Adrenal gland (tissue), 12 donors: ENCODE measurements around the gene IL1A. TPM values are rescaled to one million over a fixed set of nuclear protein-coding genes. Genes with fewer than 3 reads are reported as not detected.

ENCODE experiments used
- DNase-seq, 7 donors: peaks; one replicate each; pipeline ENCODE4 v3.0.0-alpha.2; 2019 to 2020
- H3K27ac ChIP-seq, 5 donors: fragments of 200-600 bp; sonication (generic) in 4 of 5; 1 replicate in 3 of 5; 2 replicates in 2 of 5; pipeline versions ENCODE4 v1.5.1 to v1.8.0; 2016 to 2020; ENCODE audit warnings: mild to moderate bottlenecking in 1 of 5
- H3K27me3 ChIP-seq: fragments of 200-600 bp; 2 replicates; pipeline ENCODE4 v1.8.0; 2021
- H3K36me3 ChIP-seq, 2 donors: fragments of 200-600 bp; replicated peaks in 1 of 2; 1 replicate in 1 of 2; 2 replicates in 1 of 2; pipeline versions ENCODE4 v1.5.1 to v1.8.0; 2018 to 2022
- H3K4me1 ChIP-seq, 2 donors: fragments of 200-600 bp; replicated peaks in 1 of 2; 1 replicate in 1 of 2; 2 replicates in 1 of 2; pipeline versions ENCODE4 v1.5.1 to v1.8.0; 2018 to 2021
- H3K4me3 ChIP-seq, 4 donors: fragments of 200-600 bp; sonication (generic) in 3 of 4; one replicate each; pipeline ENCODE4 v1.5.1; 2016 to 2018
- H3K9me3 ChIP-seq, 3 donors: fragments of 200-600 bp; sonication (generic) in 1 of 3; replicated peaks in 1 of 3; 1 replicate in 2 of 3; 2 replicates in 1 of 3; pipeline versions ENCODE4 v1.5.1 to v1.8.0; 2016 to 2021
- CTCF ChIP-seq, 6 experiments: fragments of 450-650 bp in 4 of 6; fragments of 200-600 bp in 2 of 6; sonication (generic) in 1 of 6; IDR thresholded peaks; 1 replicate in 5 of 6; 2 replicates in 1 of 6; pipeline versions ENCODE4 v1.5.1 to v1.8.0; 2016 to 2021; ENCODE audit warnings: antibody characterized with exemption in 6 of 6, mild to moderate bottlenecking in 2 of 6, moderate library complexity in 1 of 6
- POLR2A ChIP-seq, 2 donors: fragments of 450-650 bp; IDR thresholded peaks; one replicate each; pipeline ENCODE4 v1.6.1; 2017; ENCODE audit warnings: antibody characterized with exemption in 2 of 2, mild to moderate bottlenecking in 2 of 2, moderate library complexity in 1 of 2
- WGBS, 4 donors: extraction: QIAGEN DNeasy Blood & Tissue Kit in 2 of 4; methylation state at CpG; one replicate each; pipeline versions ENCODE4 v1.1.5 to v1.1.7; 2013 to 2017; 5-methylcytosine and 5-hydroxymethylcytosine counted together
- intact Hi-C, 2 donors: fragments of 100-400 bp; cut with DNase I; formaldehyde crosslinking; loops; one replicate each; pipeline versions ENCODE4 v1.14.1 to v1.15.0; 2022 to 2023
- polyA plus RNA-seq, 3 donors: library from polyadenylated mRNA; stranded (reverse); fragments of 200-250 nt in 2 of 3; fragments of 350-450 nt in 1 of 3; fragmentation: Illumina TruSeq in 1 of 3; extraction: RNeasy Lipid Tissue Mini Kit (QIAGEN cat#74804) in 1 of 3; gene quantifications; one replicate each; pipeline ENCODE4 v1.2.3, GENCODE V29; 2013 to 2014
- total RNA-seq, 9 donors: library from RNA; depleted of rRNA in 4 of 9; stranded (reverse); fragments of >200 nt in 4 of 9; fragments of 120-200 nt in 1 of 9; fragmentation: NEBNext Ultra II Directional in 1 of 9; extraction: Animal tissue kit (Norgen Biotek cat#: 25700) in 1 of 9; gene quantifications; one replicate each; pipeline versions ENCODE4 v1.1.0 to v1.2.4, GENCODE V29; 2013 to 2023
- donor health status: healthy with polysubstance abuse.
- donor health status: Bipolar disorder and iron deficiency.
- donor health status: DM: yes; HTN: yes; CAD: no.
- donor health status: DM: no; HTN: no; CAD: no.
- donor health status: DM: no; HTN: no; CAD: no.
- donor health status: DM: yes; HTN: yes; CAD: no.

The IL1A gene
- total and polyA plus RNA-seq, 12 donors: 0.07 to 0.67 (median 0.18) TPM; not detected in 9

GRCh38 chr2:112809112-112809511 is 24.8 kb upstream of the IL1A start:
- H3K9me3 ChIP-seq: peaks cover 0 to 7% (median 0%) of the 10 kb centered on the region in 3 donors
- no peak overlapping the region for H3K4me3 ChIP-seq
- DNase-seq: peak in 3 of 7 donors; percentile 20 to 44 (median 28)
- H3K27ac ChIP-seq: peak overlapping the region in 1 of 5 donors; percentile 22
- H3K4me1 ChIP-seq: no peaks in the 10 kb centered on the region
- no peak for TF ChIP-seq CTCF (IDR thresholded peaks at IDR 0.05)
- TF ChIP-seq POLR2A (IDR thresholded peaks at IDR 0.05): no peak
- intact Hi-C loops: no loop called here
- H3K36me3 ChIP-seq: no peaks in the 10 kb centered on the region
- no peaks in the 10 kb centered on the region for H3K27me3 ChIP-seq

- Histone ChIP-seq H3K9me3 (peaks cover 0 to 7% (median 0%) of the 10 kb centered on the region in 3 donors), H3K4me1 (no peaks in the 10 kb centered on the region), H3K36me3 (no peaks in the 10 kb centered on the region), H3K27ac (no peak overlapping the region), H3K27me3 (no peaks in the 10 kb centered on the region), H3K4me3 (no peak overlapping the region)
- DNase-seq: no peak
- 95 to 99% (median 96%) methylated on average over 3 of the region's 3 CpGs for WGBS, 4 donors
- intact Hi-C loops: no loop called here
- TF ChIP-seq POLR2A (IDR thresholded peaks at IDR 0.05) (no peak), CTCF (IDR thresholded peaks at IDR 0.05) (no peak)
Observed at GRCh38 chr2:112807233-112807807, 23.0 kb upstream of the IL1A start.

- DNase-seq: no peak
- no peaks in the 10 kb centered on the region for H3K4me1 ChIP-seq
- H3K9me3 ChIP-seq: peaks cover 0 to 7% (median 0%) of the 10 kb centered on the region in 3 donors
- 89 to 94% (median 92%) methylated on average over 11 of the region's 11 CpGs for WGBS, 4 donors
- H3K27me3 ChIP-seq: no peaks in the 10 kb centered on the region
- intact Hi-C loops: no loop called here
- TF ChIP-seq POLR2A (IDR thresholded peaks at IDR 0.05) (no peak), CTCF (IDR thresholded peaks at IDR 0.05) (no peak)
- no peak overlapping the region for H3K27ac ChIP-seq
- H3K36me3 ChIP-seq: no peaks in the 10 kb centered on the region
- no peak overlapping the region for H3K4me3 ChIP-seq
Observed at GRCh38 chr2:112805542-112805941, 21.2 kb upstream of the IL1A start.

GRCh38 chr2:112803691-112804521 is 19.6 kb upstream of the IL1A start:
- Histone ChIP-seq H3K36me3 (no peaks in the 10 kb centered on the region), H3K9me3 (peaks cover 0 to 7% (median 0%) of the 10 kb centered on the region in 3 donors), H3K4me3 (no peak overlapping the region), H3K27me3 (no peaks in the 10 kb centered on the region), H3K4me1 (no peaks in the 10 kb centered on the region), H3K27ac (no peak overlapping the region)
- TF ChIP-seq CTCF (IDR thresholded peaks at IDR 0.05) (no peak), POLR2A (IDR thresholded peaks at IDR 0.05) (no peak)
- DNase-seq: no peak
- intact Hi-C loops: no loop called here
- WGBS, 4 donors: 86 to 90% (median 87%) methylated on average over 5 of the region's 5 CpGs
